Measurements from ENCODE around the gene KIF26B. TPM values are rescaled to one million over a fixed set of nuclear protein-coding genes. Genes with fewer than 3 reads are reported as not detected.

The KIF26B gene
- total and polyA plus RNA-seq, 2 of the 4 experiments (the other 2 are of a cell fraction) = 0.53 to 0.54 TPM

DNA sequence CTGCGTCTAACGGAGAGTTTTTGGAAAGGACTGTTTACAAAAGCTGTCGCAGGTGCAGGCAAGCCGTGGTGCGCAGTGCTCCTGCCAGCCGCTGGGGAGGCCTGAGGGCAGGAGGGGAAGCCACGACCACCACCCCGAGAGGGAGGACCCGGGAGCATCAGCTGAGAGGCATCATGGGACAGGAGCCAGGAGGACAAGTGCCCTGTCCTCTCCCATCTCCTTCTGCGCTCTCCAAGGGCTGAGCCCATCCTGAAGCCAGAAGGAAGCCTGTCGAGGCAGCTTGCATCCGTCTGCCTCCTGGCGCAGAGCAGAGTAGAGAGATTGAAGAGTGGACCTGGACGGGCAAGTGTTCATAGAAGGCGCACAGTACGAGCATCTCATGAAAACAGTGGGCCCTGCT, 310.9 kb downstream of the KIF26B start:
- no peak overlapping the region for H3K4ac ChIP-seq (ENCODE audit: low read depth, low read length)
- CTCF ChIA-PET = no interaction called here
- TF ChIP-seq, protein P1, sequence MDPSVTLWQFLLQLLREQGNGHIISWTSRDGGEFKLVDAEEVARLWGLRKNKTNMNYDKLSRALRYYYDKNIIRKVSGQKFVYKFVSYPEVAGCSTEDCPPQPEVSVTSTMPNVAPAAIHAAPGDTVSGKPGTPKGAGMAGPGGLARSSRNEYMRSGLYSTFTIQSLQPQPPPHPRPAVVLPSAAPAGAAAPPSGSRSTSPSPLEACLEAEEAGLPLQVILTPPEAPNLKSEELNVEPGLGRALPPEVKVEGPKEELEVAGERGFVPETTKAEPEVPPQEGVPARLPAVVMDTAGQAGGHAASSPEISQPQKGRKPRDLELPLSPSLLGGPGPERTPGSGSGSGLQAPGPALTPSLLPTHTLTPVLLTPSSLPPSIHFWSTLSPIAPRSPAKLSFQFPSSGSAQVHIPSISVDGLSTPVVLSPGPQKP (IDR thresholded peaks at IDR 0.05; ENCODE audit: borderline replicate concordance, low read depth, low read length) = no peak
- TF ChIP-seq CEBPB (IDR thresholded peaks at IDR 0.05; ENCODE audit: low read depth, low read length) (no peak), MAFK (IDR thresholded peaks at IDR 0.05; ENCODE audit: low read depth, low read length) (no peak), FOS (IDR thresholded peaks at IDR 0.05; ENCODE audit: low read depth, low read length) (no peak), MAZ (IDR thresholded peaks at IDR 0.05; ENCODE audit: borderline replicate concordance, low read depth, low read length) (no peak), NFE2L2 (IDR thresholded peaks at IDR 0.05; ENCODE audit: low read depth, low read length) (no peak)
- H2AK5ac ChIP-seq (ENCODE audit: low read depth, low read length) = no peak overlapping the region
- no peaks in the 10 kb centered on the region for H3K9me3 ChIP-seq (ENCODE audit: control insufficient read depth, insufficient read depth, low read length)
- no peak overlapping the region for H2BK20ac ChIP-seq (ENCODE audit: low read depth, low read length)
- H2BK15ac ChIP-seq (ENCODE audit: low read depth, low read length) = no peak overlapping the region
- H3K23ac ChIP-seq (ENCODE audit: low read depth, low read length) = no peak overlapping the region
- no peak overlapping the region for H2AK9ac ChIP-seq (replicated peaks; ENCODE audit: low read depth, low read length, poor library complexity)
- no peak overlapping the region for H3K4me3 ChIP-seq (ENCODE audit: insufficient read depth, low read depth, low read length)
- no peak overlapping the region for H2AFZ ChIP-seq (replicated peaks; ENCODE audit: low read length, poor library complexity)
- in situ Hi-C loops (cut with MboI; ENCODE audit: low sequenced_read_pairs) = no loop called here
- H3K27ac ChIP-seq (ENCODE audit: insufficient read depth, low read length) = no peak overlapping the region
- H3K79me1 ChIP-seq (ENCODE audit: low read depth in 1 of 2, low read length in 2 of 2) = no peaks in the 10 kb centered on the region
- no peak overlapping the region for H4K91ac ChIP-seq (ENCODE audit: insufficient read depth, low read depth, low read length)
- dilution Hi-C loops (cut with HindIII; ENCODE audit: low sequenced_read_pairs, unreplicated experiment) = no loop called here
- H4K5ac ChIP-seq (ENCODE audit: low read depth, low read length) = no peak overlapping the region
- H3K56ac ChIP-seq (ENCODE audit: extremely low read depth, insufficient read depth, low read length) = no peak overlapping the region
- H3K27me3 ChIP-seq (ENCODE audit: control insufficient read depth, insufficient read depth, low read length) = no peaks in the 10 kb centered on the region
- WGBS, 2 experiments (ENCODE audit: extremely low coverage in 2 of 2, insufficient read length in 1 of 2) = 60% methylated on average over 6 of the region's 16 CpGs; no CpG with 5 or more reads in 1 of the 2 experiments
- H3K9me1 ChIP-seq (ENCODE audit: insufficient read depth, low read length) = 0 out of 2 replicates have a peak, but pooled peaks cover 4% of the 10 kb centered on the region
- H3K9ac ChIP-seq (ENCODE audit: low read depth, low read length) = no peak overlapping the region
- H4K20me1 ChIP-seq (ENCODE audit: insufficient read depth, low read length) = no peaks in the 10 kb centered on the region
- H3K4me2 ChIP-seq (ENCODE audit: low read depth, low read length) = no peak overlapping the region
- H4K8ac ChIP-seq (ENCODE audit: low read depth in 2 of 2, low read length in 2 of 2) = no peak overlapping the region
- no TSS peak for BruUV-seq (replicated peaks)
- H2BK5ac ChIP-seq (ENCODE audit: low read depth, low read length, poor library complexity, severe bottlenecking) = no peak overlapping the region
- no peak overlapping the region for H3K18ac ChIP-seq (ENCODE audit: low read depth, low read length)
- peaks cover 4% of the 10 kb centered on the region; the same call in 1 of the 2 replicates for H3K36me3 ChIP-seq (ENCODE audit: control insufficient read depth, insufficient read depth, low read length)
- no peak overlapping the region for H2BK120ac ChIP-seq (ENCODE audit: low read depth, low read length)
- H3K14ac ChIP-seq (replicated peaks; ENCODE audit: low read depth, low read length) = no peak overlapping the region
- no peaks in the 10 kb centered on the region for H3K4me1 ChIP-seq (ENCODE audit: control insufficient read depth, insufficient read depth, low read length)
- POLR2A ChIA-PET (ENCODE audit: unreplicated experiment) = no interaction called here
- intact Hi-C loops (cut with micrococcal nuclease) = loop anchor here (10.0 kb wide), 1 partner anchor 1541 kb away; no protein-coding TSS in a partner anchor
- no peak for DNase-seq
- ATAC-seq (ENCODE audit: low read depth) = no peak

Data from IMR-90 (cell line).